ENCODE results near the gene CDC42SE1. TPM values are rescaled to one million over a fixed set of nuclear protein-coding genes. Genes with fewer than 3 reads are reported as not detected.
"Not testable (repeated sequence)": the region's sequence is repeated elsewhere in the genome, so short reads cannot be mapped to it uniquely, and the experiment has no call there.

The CDC42SE1 gene
- total RNA-seq, 1 donor: 49.6 TPM

DNA sequence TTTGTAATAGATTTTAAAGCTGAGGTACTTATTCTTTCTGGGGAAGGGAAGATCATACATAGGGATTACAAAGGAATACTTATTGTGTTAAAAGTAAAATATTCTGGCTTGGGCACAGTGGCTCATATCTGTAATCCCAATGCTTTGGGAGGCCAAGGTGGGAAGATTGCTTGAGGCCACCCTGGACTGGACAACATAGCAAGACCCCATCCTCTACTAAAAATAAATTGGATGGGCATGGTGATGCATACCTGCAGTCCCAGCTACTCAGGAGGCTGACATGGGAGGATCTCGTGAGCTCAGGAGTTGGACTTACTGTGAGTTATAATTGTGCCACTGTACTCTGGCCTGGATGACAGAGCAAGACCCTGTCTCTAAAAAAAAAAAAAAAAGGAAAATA lies 38.7 kb upstream of the CDC42SE1 start:
- Histone ChIP-seq H3K4me1 (ENCODE audit: insufficient read depth, low read length) (no peaks in the 10 kb centered on the region), H2AFZ (ENCODE audit: low read length) (no peak overlapping the region), H4K20me1 (ENCODE audit: insufficient read depth, low read length) (no peaks in the 10 kb centered on the region), H3K4me2 (ENCODE audit: insufficient read depth, low read length) (no peak overlapping the region), H3K36me3 (ENCODE audit: insufficient read depth, low read length) (no peaks in the 10 kb centered on the region), H3K4me3 (ENCODE audit: insufficient read depth, low read length) (no peak overlapping the region), H3K27me3 (ENCODE audit: insufficient read depth, low read length) (no peaks in the 10 kb centered on the region), H3K9me3 (ENCODE audit: low read depth, low read length) (no peaks in the 10 kb centered on the region), H3K27ac (ENCODE audit: low read depth, low read length) (no peak overlapping the region), H3K79me2 (ENCODE audit: insufficient read depth, low read length) (no peaks in the 10 kb centered on the region)
- no peak for DNase-seq (ENCODE audit: insufficient read length, low spot score, missing footprints)
- TF ChIP-seq, protein P1, sequence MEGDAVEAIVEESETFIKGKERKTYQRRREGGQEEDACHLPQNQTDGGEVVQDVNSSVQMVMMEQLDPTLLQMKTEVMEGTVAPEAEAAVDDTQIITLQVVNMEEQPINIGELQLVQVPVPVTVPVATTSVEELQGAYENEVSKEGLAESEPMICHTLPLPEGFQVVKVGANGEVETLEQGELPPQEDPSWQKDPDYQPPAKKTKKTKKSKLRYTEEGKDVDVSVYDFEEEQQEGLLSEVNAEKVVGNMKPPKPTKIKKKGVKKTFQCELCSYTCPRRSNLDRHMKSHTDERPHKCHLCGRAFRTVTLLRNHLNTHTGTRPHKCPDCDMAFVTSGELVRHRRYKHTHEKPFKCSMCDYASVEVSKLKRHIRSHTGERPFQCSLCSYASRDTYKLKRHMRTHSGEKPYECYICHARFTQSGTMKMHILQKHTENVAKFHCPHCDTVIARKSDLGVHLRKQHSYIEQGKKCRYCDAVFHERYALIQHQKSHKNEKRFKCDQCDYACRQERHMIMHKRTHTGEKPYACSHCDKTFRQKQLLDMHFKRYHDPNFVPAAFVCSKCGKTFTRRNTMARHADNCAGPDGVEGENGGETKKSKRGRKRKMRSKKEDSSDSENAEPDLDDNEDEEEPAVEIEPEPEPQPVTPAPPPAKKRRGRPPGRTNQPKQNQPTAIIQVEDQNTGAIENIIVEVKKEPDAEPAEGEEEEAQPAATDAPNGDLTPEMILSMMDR (IDR thresholded peaks at IDR 0.05; ENCODE audit: extremely low read depth, low read depth, low read length): no peak

DNA sequence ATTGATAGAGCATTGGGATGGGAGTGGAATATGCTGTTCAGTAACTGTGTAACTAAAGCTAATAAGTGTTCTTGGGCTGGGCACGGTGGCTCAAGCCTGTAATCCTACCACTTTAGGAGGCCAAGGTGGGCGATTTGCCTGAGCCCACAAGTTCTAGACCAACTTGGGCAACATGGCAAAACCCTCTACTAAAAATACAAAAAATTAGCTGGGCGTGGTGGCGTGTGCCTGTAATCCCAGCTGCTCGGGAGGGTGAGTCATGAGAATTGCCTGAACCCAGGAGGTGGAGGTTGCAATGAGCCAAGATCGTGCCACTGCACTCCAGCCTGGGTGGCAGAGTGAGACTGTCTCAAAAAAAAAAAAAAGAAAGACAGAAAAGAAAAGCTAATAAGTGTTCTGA lies 38.0 kb upstream of the CDC42SE1 start:
- not testable (repeated sequence) for H4K20me1 ChIP-seq (ENCODE audit: insufficient read depth, low read length); DNase-seq (ENCODE audit: insufficient read length, low spot score, missing footprints); H3K36me3 ChIP-seq (ENCODE audit: insufficient read depth, low read length); H3K4me2 ChIP-seq (ENCODE audit: insufficient read depth, low read length); H3K27ac ChIP-seq (ENCODE audit: low read depth, low read length); H3K4me3 ChIP-seq (ENCODE audit: insufficient read depth, low read length); H3K9me3 ChIP-seq (ENCODE audit: low read depth, low read length); H3K4me1 ChIP-seq (ENCODE audit: insufficient read depth, low read length); H3K27me3 ChIP-seq (ENCODE audit: insufficient read depth, low read length); H2AFZ ChIP-seq (ENCODE audit: low read length); H3K79me2 ChIP-seq (ENCODE audit: insufficient read depth, low read length)

DNA sequence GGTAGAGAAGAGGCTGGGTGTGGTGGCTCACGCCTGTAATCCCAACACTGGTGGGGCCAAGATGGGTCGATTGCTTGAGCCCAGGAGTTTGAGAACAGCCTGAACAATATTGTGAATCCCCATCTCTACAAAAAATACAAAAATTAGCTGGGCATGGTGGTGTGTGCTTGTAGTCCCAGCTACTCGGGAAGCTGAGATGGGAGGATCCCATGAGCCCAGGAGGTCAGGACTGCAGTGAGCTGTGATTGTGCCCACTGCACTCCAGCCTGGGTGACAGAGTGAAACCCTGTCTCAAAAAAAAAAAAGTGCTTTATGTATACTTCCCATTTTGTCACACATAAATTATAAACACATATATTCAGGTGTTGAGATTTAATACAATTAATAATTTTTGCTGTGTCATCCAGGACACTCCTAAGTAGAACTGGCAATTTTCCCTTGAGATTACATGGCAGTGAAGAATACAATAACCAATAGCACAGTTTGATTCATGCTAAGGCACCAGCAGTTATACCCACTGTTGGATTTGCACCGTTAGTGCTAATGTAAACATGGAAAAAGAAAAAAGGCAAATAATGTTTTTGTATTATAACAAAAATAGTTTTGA lies 26.6 kb upstream of the CDC42SE1 start:
- Histone ChIP-seq H3K36me3 (ENCODE audit: insufficient read depth, low read length) (no peaks in the 10 kb centered on the region), H3K4me2 (ENCODE audit: insufficient read depth, low read length) (no peak overlapping the region), H3K79me2 (ENCODE audit: insufficient read depth, low read length) (no peaks in the 10 kb centered on the region), H3K4me3 (ENCODE audit: insufficient read depth, low read length) (no peak overlapping the region), H3K9me3 (ENCODE audit: low read depth, low read length) (no peaks in the 10 kb centered on the region), H4K20me1 (ENCODE audit: insufficient read depth, low read length) (no peaks in the 10 kb centered on the region), H2AFZ (ENCODE audit: low read length) (no peak overlapping the region), H3K4me1 (ENCODE audit: insufficient read depth, low read length) (no peaks in the 10 kb centered on the region), H3K27me3 (ENCODE audit: insufficient read depth, low read length) (no peaks in the 10 kb centered on the region), H3K27ac (ENCODE audit: low read depth, low read length) (no peak overlapping the region)
- TF ChIP-seq, protein P1 (IDR thresholded peaks at IDR 0.05; ENCODE audit: extremely low read depth, low read depth, low read length): no peak
- DNase-seq (ENCODE audit: insufficient read length, low spot score, missing footprints): no peak

DNA sequence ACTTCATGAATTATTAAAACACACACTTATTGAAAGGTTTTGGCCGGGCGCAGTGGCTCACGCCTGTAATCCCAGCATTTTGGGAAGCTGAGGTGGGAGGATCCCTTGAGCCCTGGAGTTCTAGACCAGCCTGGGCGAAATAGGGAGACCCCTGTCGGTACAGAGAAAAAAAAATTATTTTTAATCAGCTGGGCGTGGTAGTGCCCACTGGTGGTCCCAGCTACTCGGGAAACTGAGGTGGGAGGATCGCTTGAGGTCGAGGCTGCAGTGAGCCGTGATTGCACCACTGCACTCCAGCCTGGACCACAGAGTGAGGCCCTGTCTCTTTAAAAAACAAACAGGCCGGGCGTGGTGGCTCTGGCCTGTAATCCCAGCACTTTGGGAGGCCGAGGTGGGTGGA lies 12.8 kb upstream of the CDC42SE1 start:
- TF ChIP-seq, protein P1 (IDR thresholded peaks at IDR 0.05; ENCODE audit: extremely low read depth, low read depth, low read length): no peak
- Histone ChIP-seq H3K27me3 (ENCODE audit: insufficient read depth, low read length) (no peaks in the 10 kb centered on the region), H3K27ac (ENCODE audit: low read depth, low read length) (no peak overlapping the region), H2AFZ (ENCODE audit: low read length) (no peak overlapping the region), H3K9me3 (ENCODE audit: low read depth, low read length) (no peaks in the 10 kb centered on the region), H3K4me1 (ENCODE audit: insufficient read depth, low read length) (peaks cover 7% of the 10 kb centered on the region), H4K20me1 (ENCODE audit: insufficient read depth, low read length) (no peaks in the 10 kb centered on the region), H3K4me3 (ENCODE audit: insufficient read depth, low read length) (no peak overlapping the region), H3K36me3 (ENCODE audit: insufficient read depth, low read length) (peaks cover 10% of the 10 kb centered on the region), H3K79me2 (ENCODE audit: insufficient read depth, low read length) (peaks cover 12% of the 10 kb centered on the region), H3K4me2 (ENCODE audit: insufficient read depth, low read length) (peak overlapping the region; percentile 99)
- no peak for DNase-seq (ENCODE audit: insufficient read length, low spot score, missing footprints)
